HepG2 (cell line): ENCODE measurements around the gene ST6GALNAC4. TPM values are rescaled to one million over a fixed set of nuclear protein-coding genes. Genes with fewer than 3 reads are reported as not detected.

Source experiments
- ATRX ChIP-seq: sonication (generic); formaldehyde crosslinking; IDR thresholded peaks from 2 replicates; pipeline ENCODE4 v1.4.0; 2020; ENCODE audit warnings: missing genetic modification reagents, borderline replicate concordance
- ERF ChIP-seq: IDR thresholded peaks from 2 replicates; pipeline ENCODE4 v1.6.1; 2018; ENCODE audit warnings: missing biosample characterization, missing genetic modification reagents
- GPN1 ChIP-seq: sonication (generic); formaldehyde crosslinking; IDR thresholded peaks from 2 replicates; pipeline ENCODE4 v1.5.1; 2020; ENCODE audit warnings: missing genetic modification reagents, borderline replicate concordance
- ZBTB7B ChIP-seq: sonication (generic); formaldehyde crosslinking; IDR thresholded peaks from 2 replicates; pipeline ENCODE4 v1.4.0; 2020; ENCODE audit warnings: missing genetic modification reagents
- ZNF160 ChIP-seq: sonication (generic); formaldehyde crosslinking; IDR thresholded peaks from 2 replicates; pipeline ENCODE4 v1.8.0; 2022; ENCODE audit warnings: mild to moderate bottlenecking, inconsistent platforms, missing genetic modification reagents
- ZNF563 ChIP-seq: sonication (generic); formaldehyde crosslinking; IDR thresholded peaks from 2 replicates; pipeline ENCODE4 v1.8.0; 2022; ENCODE audit warnings: mild to moderate bottlenecking, moderate library complexity, missing genetic modification reagents
- ZNF577 ChIP-seq: sonication (generic); formaldehyde crosslinking; IDR thresholded peaks from 2 replicates; pipeline ENCODE4 v1.4.0; 2020; ENCODE audit warnings: mild to moderate bottlenecking, low read depth, missing genetic modification reagents, borderline replicate concordance
- polyA plus RNA-seq, 8 experiments: library from polyadenylated mRNA; depleted of rRNA in 3 of 8; stranded (reverse) in 7 of 8; unstranded in 1 of 8; fragments of >200 nt; fragmentation: Illumina TruSeq in 4 of 8; extraction: Trizol in 4 of 8; gene quantifications; 2 replicates each; pipeline versions ENCODE4 v1.2.1 to v1.2.3, GENCODE V29; 2011 to 2016; ENCODE audit warnings: low read depth in 4 of 8, missing spikeins in 1 of 8, mixed read lengths in 1 of 8; ENCODE audit not compliant: insufficient read depth in 1 of 8
- total RNA-seq, 5 experiments: library from RNA; depleted of rRNA; stranded (reverse); fragments of >200 nt; fragmentation: Illumina TruSeq; extraction: Trizol; gene quantifications; 2 replicates each; pipeline ENCODE4 v1.2.3, GENCODE V29; 2016; ENCODE audit warnings: low read depth in 1 of 5
- TF ChIP-seq, protein P1 (sequence below): sonication (generic); formaldehyde crosslinking; IDR thresholded peaks from 2 replicates; pipeline ENCODE4 v1.5.0; 2020; ENCODE audit warnings: mild to moderate bottlenecking, missing genetic modification reagents
- TF ChIP-seq, protein P2 (sequence below): sonication (generic); formaldehyde crosslinking; IDR thresholded peaks from 2 replicates; pipeline ENCODE4 v1.8.0; 2022; ENCODE audit warnings: missing genetic modification reagents, mild to moderate bottlenecking, moderate library complexity, borderline replicate concordance
- TF ChIP-seq, protein P3 (sequence below): sonication (generic); formaldehyde crosslinking; IDR thresholded peaks from 2 replicates; pipeline ENCODE4 v1.4.0; 2020; ENCODE audit warnings: mild to moderate bottlenecking, missing genetic modification reagents
- TF ChIP-seq, protein P4 (sequence below), 2 experiments: sonication (generic) in 1 of 2; formaldehyde crosslinking in 1 of 2; IDR thresholded peaks; 2 replicates each; pipeline versions ENCODE4 v1.4.0 to v1.6.1; 2018 to 2020; ENCODE audit warnings: missing genetic modification reagents in 2 of 2, borderline replicate concordance in 1 of 2, low read depth in 1 of 2, mild to moderate bottlenecking in 1 of 2, missing biosample characterization in 1 of 2
- TF ChIP-seq, protein P5 (sequence below): sonication (generic); formaldehyde crosslinking; IDR thresholded peaks from 2 replicates; pipeline ENCODE4 v1.4.0; 2020; ENCODE audit warnings: missing genetic modification reagents, borderline replicate concordance
- TF ChIP-seq, protein P6 (sequence below): IDR thresholded peaks from 2 replicates; pipeline ENCODE4 v1.6.1; 2012; ENCODE audit warnings: inconsistent platforms
- TF ChIP-seq, protein P7 (sequence below): IDR thresholded peaks from 2 replicates; pipeline ENCODE4 v1.6.1; 2016; ENCODE audit warnings: mild to moderate bottlenecking

The ST6GALNAC4 gene
- total and polyA plus RNA-seq, 2 of the 13 experiments (the other 11 are each of a cell fraction or from before 2014, with no cell fraction given), result 18.8 to 27.7 TPM

DNA sequence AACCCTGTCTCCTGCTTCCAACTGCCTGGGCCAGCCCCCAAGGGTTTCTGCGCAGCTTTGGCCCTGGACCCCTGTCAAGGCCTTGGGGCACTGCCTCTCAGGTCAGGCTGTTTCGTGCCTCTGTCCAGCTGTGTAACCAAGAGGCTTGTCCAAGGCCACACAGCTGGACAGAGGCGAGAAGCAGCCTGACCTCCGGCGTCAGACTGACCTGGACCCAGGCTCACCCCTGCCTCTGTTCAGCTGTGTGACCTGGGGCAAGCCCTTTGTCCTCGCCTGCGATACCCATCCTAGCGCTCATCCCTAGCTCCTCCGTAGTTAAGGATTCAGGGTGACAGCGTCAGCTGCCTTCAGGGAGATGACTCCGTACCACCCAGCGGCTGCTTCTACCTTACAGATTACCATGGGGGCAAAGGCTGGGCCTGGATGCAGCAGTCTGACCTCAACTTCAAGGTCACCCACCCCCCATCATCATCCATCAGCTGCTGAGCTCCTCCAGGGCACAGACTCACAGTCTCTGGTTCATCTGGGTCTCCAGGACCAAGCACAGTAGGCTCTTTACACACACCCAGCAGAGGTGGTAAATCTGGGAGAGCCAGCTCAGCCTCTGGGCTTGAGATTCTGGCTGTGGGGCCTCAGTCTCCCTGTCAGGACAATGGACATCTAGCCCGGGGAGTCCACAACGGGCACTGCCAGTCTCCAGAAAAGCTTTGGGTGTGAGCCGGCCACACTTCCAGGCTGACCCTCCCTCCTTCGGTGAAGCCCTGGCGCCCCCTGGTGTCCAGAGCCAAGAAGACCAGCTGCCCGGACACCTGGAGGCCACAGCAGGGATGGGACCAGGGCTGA lies 47.3 kb downstream of the ST6GALNAC4 start (continued):
- TF ChIP-seq, protein P1, sequence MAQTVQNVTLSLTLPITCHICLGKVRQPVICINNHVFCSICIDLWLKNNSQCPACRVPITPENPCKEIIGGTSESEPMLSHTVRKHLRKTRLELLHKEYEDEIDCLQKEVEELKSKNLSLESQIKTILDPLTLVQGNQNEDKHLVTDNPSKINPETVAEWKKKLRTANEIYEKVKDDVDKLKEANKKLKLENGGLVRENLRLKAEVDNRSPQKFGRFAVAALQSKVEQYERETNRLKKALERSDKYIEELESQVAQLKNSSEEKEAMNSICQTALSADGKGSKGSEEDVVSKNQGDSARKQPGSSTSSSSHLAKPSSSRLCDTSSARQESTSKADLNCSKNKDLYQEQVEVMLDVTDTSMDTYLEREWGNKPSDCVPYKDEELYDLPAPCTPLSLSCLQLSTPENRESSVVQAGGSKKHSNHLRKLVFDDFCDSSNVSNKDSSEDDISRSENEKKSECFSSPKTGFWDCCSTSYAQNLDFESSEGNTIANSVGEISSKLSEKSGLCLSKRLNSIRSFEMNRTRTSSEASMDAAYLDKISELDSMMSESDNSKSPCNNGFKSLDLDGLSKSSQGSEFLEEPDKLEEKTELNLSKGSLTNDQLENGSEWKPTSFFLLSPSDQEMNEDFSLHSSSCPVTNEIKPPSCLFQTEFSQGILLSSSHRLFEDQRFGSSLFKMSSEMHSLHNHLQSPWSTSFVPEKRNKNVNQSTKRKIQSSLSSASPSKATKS, result no peak
- peak; percentile 66 for TF ChIP-seq ERF (CRISPR knock-in tag)
- TF ChIP-seq, protein P2, sequence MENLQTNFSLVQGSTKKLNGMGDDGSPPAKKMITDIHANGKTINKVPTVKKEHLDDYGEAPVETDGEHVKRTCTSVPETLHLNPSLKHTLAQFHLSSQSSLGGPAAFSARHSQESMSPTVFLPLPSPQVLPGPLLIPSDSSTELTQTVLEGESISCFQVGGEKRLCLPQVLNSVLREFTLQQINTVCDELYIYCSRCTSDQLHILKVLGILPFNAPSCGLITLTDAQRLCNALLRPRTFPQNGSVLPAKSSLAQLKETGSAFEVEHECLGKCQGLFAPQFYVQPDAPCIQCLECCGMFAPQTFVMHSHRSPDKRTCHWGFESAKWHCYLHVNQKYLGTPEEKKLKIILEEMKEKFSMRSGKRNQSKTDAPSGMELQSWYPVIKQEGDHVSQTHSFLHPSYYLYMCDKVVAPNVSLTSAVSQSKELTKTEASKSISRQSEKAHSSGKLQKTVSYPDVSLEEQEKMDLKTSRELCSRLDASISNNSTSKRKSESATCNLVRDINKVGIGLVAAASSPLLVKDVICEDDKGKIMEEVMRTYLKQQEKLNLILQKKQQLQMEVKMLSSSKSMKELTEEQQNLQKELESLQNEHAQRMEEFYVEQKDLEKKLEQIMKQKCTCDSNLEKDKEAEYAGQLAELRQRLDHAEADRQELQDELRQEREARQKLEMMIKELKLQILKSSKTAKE (CRISPR knock-in tag), result peak; percentile 22; the same call in 1 of the 2 replicates
- TF ChIP-seq ZBTB7B (CRISPR knock-in tag), result 0 out of 2 replicates have a peak, but pooled peaks have one; percentile 46
- TF ChIP-seq, protein P3, sequence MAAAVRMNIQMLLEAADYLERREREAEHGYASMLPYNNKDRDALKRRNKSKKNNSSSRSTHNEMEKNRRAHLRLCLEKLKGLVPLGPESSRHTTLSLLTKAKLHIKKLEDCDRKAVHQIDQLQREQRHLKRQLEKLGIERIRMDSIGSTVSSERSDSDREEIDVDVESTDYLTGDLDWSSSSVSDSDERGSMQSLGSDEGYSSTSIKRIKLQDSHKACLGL (CRISPR knock-in tag), result 0 out of 2 replicates have a peak, but pooled peaks have one; percentile 22
- TF ChIP-seq GPN1 (CRISPR knock-in tag), result no peak
- TF ChIP-seq ZNF577, result no peak
- TF ChIP-seq, protein P4, sequence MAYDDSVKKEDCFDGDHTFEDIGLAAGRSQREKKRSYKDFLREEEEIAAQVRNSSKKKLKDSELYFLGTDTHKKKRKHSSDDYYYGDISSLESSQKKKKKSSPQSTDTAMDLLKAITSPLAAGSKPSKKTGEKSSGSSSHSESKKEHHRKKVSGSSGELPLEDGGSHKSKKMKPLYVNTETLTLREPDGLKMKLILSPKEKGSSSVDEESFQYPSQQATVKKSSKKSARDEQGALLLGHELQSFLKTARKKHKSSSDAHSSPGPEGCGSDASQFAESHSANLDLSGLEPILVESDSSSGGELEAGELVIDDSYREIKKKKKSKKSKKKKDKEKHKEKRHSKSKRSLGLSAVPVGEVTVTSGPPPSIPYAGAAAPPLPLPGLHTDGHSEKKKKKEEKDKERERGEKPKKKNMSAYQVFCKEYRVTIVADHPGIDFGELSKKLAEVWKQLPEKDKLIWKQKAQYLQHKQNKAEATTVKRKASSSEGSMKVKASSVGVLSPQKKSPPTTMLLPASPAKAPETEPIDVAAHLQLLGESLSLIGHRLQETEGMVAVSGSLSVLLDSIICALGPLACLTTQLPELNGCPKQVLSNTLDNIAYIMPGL (CRISPR knock-in tag; IDR thresholded peaks at IDR 0.05; ENCODE audit: borderline replicate concordance in 1 of 2, low read depth in 1 of 2), result 0 out of 4 replicates have a peak, but pooled peaks of 1 of the 2 experiments have one; percentile 40
- TF ChIP-seq ATRX (CRISPR knock-in tag), result no peak
- TF ChIP-seq, protein P5, sequence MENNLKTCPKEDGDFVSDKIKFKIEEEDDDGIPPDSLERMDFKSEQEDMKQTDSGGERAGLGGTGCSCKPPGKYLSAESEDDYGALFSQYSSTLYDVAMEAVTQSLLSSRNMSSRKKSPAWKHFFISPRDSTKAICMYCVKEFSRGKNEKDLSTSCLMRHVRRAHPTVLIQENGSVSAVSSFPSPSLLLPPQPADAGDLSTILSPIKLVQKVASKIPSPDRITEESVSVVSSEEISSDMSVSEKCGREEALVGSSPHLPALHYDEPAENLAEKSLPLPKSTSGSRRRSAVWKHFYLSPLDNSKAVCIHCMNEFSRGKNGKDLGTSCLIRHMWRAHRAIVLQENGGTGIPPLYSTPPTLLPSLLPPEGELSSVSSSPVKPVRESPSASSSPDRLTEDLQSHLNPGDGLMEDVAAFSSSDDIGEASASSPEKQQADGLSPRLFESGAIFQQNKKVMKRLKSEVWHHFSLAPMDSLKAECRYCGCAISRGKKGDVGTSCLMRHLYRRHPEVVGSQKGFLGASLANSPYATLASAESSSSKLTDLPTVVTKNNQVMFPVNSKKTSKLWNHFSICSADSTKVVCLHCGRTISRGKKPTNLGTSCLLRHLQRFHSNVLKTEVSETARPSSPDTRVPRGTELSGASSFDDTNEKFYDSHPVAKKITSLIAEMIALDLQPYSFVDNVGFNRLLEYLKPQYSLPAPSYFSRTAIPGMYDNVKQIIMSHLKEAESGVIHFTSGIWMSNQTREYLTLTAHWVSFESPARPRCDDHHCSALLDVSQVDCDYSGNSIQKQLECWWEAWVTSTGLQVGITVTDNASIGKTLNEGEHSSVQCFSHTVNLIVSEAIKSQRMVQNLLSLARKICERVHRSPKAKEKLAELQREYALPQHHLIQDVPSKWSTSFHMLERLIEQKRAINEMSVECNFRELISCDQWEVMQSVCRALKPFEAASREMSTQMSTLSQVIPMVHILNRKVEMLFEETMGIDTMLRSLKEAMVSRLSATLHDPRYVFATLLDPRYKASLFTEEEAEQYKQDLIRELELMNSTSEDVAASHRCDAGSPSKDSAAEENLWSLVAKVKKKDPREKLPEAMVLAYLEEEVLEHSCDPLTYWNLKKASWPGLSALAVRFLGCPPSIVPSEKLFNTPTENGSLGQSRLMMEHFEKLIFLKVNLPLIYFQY, result 0 out of 2 replicates have a peak, but pooled peaks have one; percentile 29
- 0 out of 2 replicates have a peak, but pooled peaks have one; percentile 2 for TF ChIP-seq ZNF160
- peak; percentile 100 for TF ChIP-seq ZNF563 (CRISPR knock-in tag)
- TF ChIP-seq, protein P6, sequence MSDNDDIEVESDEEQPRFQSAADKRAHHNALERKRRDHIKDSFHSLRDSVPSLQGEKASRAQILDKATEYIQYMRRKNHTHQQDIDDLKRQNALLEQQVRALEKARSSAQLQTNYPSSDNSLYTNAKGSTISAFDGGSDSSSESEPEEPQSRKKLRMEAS, result no peak; the same call in 1 of the 2 replicates
- TF ChIP-seq, protein P7, sequence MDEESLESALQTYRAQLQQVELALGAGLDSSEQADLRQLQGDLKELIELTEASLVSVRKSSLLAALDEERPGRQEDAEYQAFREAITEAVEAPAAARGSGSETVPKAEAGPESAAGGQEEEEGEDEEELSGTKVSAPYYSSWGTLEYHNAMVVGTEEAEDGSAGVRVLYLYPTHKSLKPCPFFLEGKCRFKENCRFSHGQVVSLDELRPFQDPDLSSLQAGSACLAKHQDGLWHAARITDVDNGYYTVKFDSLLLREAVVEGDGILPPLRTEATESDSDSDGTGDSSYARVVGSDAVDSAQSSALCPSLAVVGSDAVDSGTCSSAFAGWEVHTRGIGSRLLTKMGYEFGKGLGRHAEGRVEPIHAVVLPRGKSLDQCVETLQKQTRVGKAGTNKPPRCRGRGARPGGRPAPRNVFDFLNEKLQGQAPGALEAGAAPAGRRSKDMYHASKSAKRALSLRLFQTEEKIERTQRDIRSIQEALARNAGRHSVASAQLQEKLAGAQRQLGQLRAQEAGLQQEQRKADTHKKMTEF (CRISPR knock-in tag), result 0 out of 2 replicates have a peak, but pooled peaks have one; percentile 16
